HepG2 (cell line): ENCODE data around the gene CDC14B. TPM values are rescaled to one million over a fixed set of nuclear protein-coding genes. Genes with fewer than 3 reads are reported as not detected.
A peak's percentile ranks its signal among the peaks of the same experiment; 100 is the strongest.

Experiments
- FIP1L1 ChIP-seq: fragments of 200-400 bp; formaldehyde crosslinking; IDR thresholded peaks from 2 replicates; pipeline ENCODE4 v1.6.1; 2018; ENCODE audit warnings: low read depth, mild to moderate bottlenecking, low read length, moderate library complexity, borderline replicate concordance; ENCODE audit not compliant: insufficient read depth
- HNRNPLL ChIP-seq: fragments of 200-400 bp; formaldehyde crosslinking; IDR thresholded peaks from 2 replicates; pipeline ENCODE4 v1.6.1; 2017; ENCODE audit warnings: mild to moderate bottlenecking, low read depth, low read length; ENCODE audit not compliant: poor library complexity, severe bottlenecking
- MAF1 ChIP-seq: sonication (generic); formaldehyde crosslinking; IDR thresholded peaks from 2 replicates; pipeline ENCODE4 v1.5.0; 2020; ENCODE audit warnings: missing genetic modification reagents, borderline replicate concordance
- MLLT10 ChIP-seq: sonication (generic); formaldehyde crosslinking; IDR thresholded peaks from 2 replicates; pipeline ENCODE4 v1.4.0; 2020; ENCODE audit warnings: missing genetic modification reagents
- RARG ChIP-seq: sonication (generic); formaldehyde crosslinking; IDR thresholded peaks from 2 replicates; pipeline ENCODE4 v1.4.0; 2020; ENCODE audit warnings: low read depth, mild to moderate bottlenecking, missing genetic modification reagents
- SALL1 ChIP-seq: sonication (generic); formaldehyde crosslinking; IDR thresholded peaks from 2 replicates; pipeline ENCODE4 v1.8.0; 2022; ENCODE audit warnings: mild to moderate bottlenecking, missing genetic modification reagents
- TGIF2 ChIP-seq: IDR thresholded peaks from 2 replicates; pipeline ENCODE4 v1.6.1; 2016; ENCODE audit warnings: control low read depth, missing compliant biosample characterization
- ZFP36L1 ChIP-seq: sonication (generic); formaldehyde crosslinking; IDR thresholded peaks from 2 replicates; pipeline ENCODE4 v1.8.0; 2022; ENCODE audit warnings: mild to moderate bottlenecking, missing genetic modification reagents, moderate library complexity
- ZIK1 ChIP-seq: sonication (generic); formaldehyde crosslinking; IDR thresholded peaks from 2 replicates; pipeline ENCODE4 v1.5.0; 2020; ENCODE audit warnings: mild to moderate bottlenecking, low read depth, missing genetic modification reagents, borderline replicate concordance
- ZNF263 ChIP-seq: sonication (generic); formaldehyde crosslinking; IDR thresholded peaks from 2 replicates; pipeline ENCODE4 v1.4.0; 2020; ENCODE audit warnings: missing genetic modification reagents
- ZNF317 ChIP-seq: sonication (generic); formaldehyde crosslinking; IDR thresholded peaks from 2 replicates; pipeline ENCODE4 v1.5.0; 2020; ENCODE audit warnings: mild to moderate bottlenecking, missing genetic modification reagents
- ZNF33A ChIP-seq: sonication (generic); formaldehyde crosslinking; IDR thresholded peaks from 2 replicates; pipeline ENCODE4 v1.5.1; 2020; ENCODE audit warnings: missing genetic modification reagents, mild to moderate bottlenecking, moderate library complexity, borderline replicate concordance
- ZNF614 ChIP-seq: IDR thresholded peaks from 2 replicates; pipeline ENCODE4 v1.6.1; 2018; ENCODE audit warnings: missing biosample characterization, missing genetic modification reagents, inconsistent platforms, borderline replicate concordance
- polyA plus RNA-seq, 8 experiments: library from polyadenylated mRNA; depleted of rRNA in 3 of 8; stranded (reverse) in 7 of 8; unstranded in 1 of 8; fragments of >200 nt; fragmentation: Illumina TruSeq in 4 of 8; extraction: Trizol in 4 of 8; gene quantifications; 2 replicates each; pipeline versions ENCODE4 v1.2.1 to v1.2.3, GENCODE V29; 2011 to 2016; ENCODE audit warnings: low read depth in 4 of 8, missing spikeins in 1 of 8, mixed read lengths in 1 of 8; ENCODE audit not compliant: insufficient read depth in 1 of 8
- total RNA-seq, 5 experiments: library from RNA; depleted of rRNA; stranded (reverse); fragments of >200 nt; fragmentation: Illumina TruSeq; extraction: Trizol; gene quantifications; 2 replicates each; pipeline ENCODE4 v1.2.3, GENCODE V29; 2016; ENCODE audit warnings: low read depth in 1 of 5
- TF ChIP-seq, protein P1 (sequence below): sonication (generic); formaldehyde crosslinking; IDR thresholded peaks from 2 replicates; pipeline ENCODE4 v1.4.0; 2020; ENCODE audit warnings: mild to moderate bottlenecking, missing genetic modification reagents, borderline replicate concordance
- TF ChIP-seq, protein P2 (sequence below): sonication (generic); formaldehyde crosslinking; IDR thresholded peaks from 2 replicates; pipeline ENCODE4 v1.9.0; 2022; ENCODE audit warnings: low read depth, missing genetic modification reagents
- TF ChIP-seq, protein P3 (sequence below): sonication (generic); formaldehyde crosslinking; conservative IDR thresholded peaks from 2 replicates; pipeline ENCODE4 v1.4.0; 2020; ENCODE audit warnings: mild to moderate bottlenecking, missing genetic modification reagents, moderate library complexity
- TF ChIP-seq, protein P4 (sequence below): IDR thresholded peaks from 2 replicates; pipeline ENCODE4 v1.6.1; 2016; ENCODE audit warnings: mild to moderate bottlenecking

The CDC14B gene
- total and polyA plus RNA-seq, 2 of the 13 experiments (the other 11 are each of a cell fraction or from before 2014, with no cell fraction given), result 25.8 to 33.3 TPM

DNA sequence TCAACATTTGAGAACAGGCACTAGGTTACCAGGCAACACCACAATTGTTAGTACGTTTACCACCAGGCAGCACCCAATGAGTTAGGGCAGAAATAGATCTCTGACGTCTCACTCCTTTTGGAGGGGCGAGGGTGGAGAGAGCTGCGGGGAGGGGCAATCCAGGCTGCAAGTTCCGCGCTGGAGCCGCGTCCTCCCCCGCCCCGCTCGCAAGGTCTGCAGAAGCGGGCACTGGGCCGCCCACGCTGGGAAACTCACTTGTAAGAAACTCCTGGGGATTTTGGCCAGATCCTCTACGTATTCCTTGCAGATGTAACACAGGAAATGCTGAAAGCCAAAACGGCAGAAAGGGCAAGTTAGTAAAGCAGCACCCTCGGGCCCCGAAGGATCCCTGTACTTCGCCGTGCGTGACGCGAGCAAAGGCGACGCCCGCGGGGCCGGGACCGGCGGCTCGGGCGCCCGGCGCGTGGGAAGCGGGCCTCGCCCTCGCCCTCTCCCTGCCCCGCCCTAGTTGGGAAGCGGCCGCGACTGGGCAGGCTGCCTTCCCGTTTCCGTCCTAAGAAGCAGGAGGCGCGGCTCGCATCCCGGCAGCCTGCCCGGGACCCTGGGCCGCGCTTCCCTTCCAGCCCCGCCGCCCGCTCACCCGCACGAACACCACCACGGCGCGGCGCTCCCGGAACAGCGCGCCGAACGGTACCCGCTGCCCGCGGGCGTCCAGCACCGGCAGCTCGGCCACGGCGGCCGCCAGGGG is 35.0 kb upstream of the CDC14B start (continued):
- TF ChIP-seq, protein P1, sequence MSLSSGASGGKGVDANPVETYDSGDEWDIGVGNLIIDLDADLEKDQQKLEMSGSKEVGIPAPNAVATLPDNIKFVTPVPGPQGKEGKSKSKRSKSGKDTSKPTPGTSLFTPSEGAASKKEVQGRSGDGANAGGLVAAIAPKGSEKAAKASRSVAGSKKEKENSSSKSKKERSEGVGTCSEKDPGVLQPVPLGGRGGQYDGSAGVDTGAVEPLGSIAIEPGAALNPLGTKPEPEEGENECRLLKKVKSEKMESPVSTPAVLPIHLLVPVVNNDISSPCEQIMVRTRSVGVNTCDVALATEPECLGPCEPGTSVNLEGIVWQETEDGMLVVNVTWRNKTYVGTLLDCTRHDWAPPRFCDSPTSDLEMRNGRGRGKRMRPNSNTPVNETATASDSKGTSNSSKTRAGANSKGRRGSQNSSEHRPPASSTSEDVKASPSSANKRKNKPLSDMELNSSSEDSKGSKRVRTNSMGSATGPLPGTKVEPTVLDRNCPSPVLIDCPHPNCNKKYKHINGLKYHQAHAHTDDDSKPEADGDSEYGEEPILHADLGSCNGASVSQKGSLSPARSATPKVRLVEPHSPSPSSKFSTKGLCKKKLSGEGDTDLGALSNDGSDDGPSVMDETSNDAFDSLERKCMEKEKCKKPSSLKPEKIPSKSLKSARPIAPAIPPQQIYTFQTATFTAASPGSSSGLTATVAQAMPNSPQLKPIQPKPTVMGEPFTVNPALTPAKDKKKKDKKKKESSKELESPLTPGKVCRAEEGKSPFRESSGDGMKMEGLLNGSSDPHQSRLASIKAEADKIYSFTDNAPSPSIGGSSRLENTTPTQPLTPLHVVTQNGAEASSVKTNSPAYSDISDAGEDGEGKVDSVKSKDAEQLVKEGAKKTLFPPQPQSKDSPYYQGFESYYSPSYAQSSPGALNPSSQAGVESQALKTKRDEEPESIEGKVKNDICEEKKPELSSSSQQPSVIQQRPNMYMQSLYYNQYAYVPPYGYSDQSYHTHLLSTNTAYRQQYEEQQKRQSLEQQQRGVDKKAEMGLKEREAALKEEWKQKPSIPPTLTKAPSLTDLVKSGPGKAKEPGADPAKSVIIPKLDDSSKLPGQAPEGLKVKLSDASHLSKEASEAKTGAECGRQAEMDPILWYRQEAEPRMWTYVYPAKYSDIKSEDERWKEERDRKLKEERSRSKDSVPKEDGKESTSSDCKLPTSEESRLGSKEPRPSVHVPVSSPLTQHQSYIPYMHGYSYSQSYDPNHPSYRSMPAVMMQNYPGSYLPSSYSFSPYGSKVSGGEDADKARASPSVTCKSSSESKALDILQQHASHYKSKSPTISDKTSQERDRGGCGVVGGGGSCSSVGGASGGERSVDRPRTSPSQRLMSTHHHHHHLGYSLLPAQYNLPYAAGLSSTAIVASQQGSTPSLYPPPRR (CRISPR knock-in tag), result no peak
- TF ChIP-seq HNRNPLL, result peak; percentile 73
- TF ChIP-seq ZFP36L1 (CRISPR knock-in tag), result no peak
- no peak for TF ChIP-seq ZNF614 (CRISPR knock-in tag)
- peak; percentile 64; the same call in 1 of the 2 replicates for TF ChIP-seq TGIF2 (CRISPR knock-in tag)
- TF ChIP-seq, protein P2, sequence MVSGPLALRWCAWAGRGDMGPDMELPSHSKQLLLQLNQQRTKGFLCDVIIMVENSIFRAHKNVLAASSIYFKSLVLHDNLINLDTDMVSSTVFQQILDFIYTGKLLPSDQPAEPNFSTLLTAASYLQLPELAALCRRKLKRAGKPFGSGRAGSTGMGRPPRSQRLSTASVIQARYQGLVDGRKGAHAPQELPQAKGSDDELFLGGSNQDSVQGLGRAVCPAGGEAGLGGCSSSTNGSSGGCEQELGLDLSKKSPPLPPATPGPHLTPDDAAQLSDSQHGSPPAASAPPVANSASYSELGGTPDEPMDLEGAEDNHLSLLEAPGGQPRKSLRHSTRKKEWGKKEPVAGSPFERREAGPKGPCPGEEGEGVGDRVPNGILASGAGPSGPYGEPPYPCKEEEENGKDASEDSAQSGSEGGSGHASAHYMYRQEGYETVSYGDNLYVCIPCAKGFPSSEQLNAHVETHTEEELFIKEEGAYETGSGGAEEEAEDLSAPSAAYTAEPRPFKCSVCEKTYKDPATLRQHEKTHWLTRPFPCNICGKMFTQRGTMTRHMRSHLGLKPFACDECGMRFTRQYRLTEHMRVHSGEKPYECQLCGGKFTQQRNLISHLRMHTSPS (CRISPR knock-in tag), result no peak
- no peak for TF ChIP-seq ZIK1 (CRISPR knock-in tag)
- TF ChIP-seq, protein P3, sequence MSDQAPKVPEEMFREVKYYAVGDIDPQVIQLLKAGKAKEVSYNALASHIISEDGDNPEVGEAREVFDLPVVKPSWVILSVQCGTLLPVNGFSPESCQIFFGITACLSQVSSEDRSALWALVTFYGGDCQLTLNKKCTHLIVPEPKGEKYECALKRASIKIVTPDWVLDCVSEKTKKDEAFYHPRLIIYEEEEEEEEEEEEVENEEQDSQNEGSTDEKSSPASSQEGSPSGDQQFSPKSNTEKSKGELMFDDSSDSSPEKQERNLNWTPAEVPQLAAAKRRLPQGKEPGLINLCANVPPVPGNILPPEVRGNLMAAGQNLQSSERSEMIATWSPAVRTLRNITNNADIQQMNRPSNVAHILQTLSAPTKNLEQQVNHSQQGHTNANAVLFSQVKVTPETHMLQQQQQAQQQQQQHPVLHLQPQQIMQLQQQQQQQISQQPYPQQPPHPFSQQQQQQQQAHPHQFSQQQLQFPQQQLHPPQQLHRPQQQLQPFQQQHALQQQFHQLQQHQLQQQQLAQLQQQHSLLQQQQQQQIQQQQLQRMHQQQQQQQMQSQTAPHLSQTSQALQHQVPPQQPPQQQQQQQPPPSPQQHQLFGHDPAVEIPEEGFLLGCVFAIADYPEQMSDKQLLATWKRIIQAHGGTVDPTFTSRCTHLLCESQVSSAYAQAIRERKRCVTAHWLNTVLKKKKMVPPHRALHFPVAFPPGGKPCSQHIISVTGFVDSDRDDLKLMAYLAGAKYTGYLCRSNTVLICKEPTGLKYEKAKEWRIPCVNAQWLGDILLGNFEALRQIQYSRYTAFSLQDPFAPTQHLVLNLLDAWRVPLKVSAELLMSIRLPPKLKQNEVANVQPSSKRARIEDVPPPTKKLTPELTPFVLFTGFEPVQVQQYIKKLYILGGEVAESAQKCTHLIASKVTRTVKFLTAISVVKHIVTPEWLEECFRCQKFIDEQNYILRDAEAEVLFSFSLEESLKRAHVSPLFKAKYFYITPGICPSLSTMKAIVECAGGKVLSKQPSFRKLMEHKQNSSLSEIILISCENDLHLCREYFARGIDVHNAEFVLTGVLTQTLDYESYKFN (CRISPR knock-in tag), result no peak; the same call in 1 of the 2 replicates
- TF ChIP-seq SALL1 (CRISPR knock-in tag), result no peak; the same call in 1 of the 2 replicates
- TF ChIP-seq, protein P4, sequence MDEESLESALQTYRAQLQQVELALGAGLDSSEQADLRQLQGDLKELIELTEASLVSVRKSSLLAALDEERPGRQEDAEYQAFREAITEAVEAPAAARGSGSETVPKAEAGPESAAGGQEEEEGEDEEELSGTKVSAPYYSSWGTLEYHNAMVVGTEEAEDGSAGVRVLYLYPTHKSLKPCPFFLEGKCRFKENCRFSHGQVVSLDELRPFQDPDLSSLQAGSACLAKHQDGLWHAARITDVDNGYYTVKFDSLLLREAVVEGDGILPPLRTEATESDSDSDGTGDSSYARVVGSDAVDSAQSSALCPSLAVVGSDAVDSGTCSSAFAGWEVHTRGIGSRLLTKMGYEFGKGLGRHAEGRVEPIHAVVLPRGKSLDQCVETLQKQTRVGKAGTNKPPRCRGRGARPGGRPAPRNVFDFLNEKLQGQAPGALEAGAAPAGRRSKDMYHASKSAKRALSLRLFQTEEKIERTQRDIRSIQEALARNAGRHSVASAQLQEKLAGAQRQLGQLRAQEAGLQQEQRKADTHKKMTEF (CRISPR knock-in tag), result peak; percentile 46; the same call in 1 of the 2 replicates
- no peak for TF ChIP-seq MAF1
- TF ChIP-seq FIP1L1, result no peak
- no peak for TF ChIP-seq ZNF317 (CRISPR knock-in tag)
- TF ChIP-seq ZNF263 (CRISPR knock-in tag), result no peak
- no peak for TF ChIP-seq RARG (CRISPR knock-in tag)
- TF ChIP-seq ZNF33A, result no peak
- TF ChIP-seq MLLT10 (CRISPR knock-in tag), result no peak
